Measurements from ENCODE around the gene LBHD2.

The LBHD2 gene

DNA sequence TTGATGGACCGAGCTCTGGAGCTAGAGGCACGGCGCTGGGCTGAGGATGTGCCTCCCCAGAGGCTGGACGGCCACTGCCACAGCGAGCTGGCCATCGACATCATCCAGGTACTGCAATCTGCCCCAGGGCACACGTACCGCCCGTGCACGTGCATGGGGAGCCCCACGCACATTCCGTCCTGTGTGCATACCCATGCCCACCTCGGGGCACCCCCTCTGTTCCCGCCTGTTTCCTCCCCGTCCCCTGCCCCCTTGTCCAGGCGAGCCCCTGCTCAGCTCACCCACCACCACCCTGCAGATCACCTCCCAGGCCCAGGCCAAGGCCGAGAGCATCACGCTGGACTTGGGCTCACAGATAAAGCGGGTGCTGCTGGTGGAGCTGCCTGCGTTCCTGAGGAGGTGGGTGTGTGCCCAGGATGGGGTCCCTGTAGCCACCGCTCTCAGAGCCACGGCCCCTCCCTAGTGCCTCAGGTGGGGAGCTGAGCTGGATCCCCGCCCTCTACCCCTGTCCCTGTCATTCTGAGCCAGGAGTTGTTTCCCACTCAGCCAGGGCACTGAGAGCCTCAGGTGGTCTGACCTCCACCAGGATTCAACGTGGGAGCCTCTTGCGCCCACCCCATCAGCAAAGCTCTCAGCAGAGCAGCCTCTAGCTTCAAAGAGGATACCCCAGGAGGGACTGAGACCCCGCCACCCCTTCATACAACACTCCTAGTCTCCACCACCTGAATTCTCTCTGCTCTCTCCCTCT is 46.2 kb downstream of the LBHD2 start:
- DNase-seq (ENCODE audit: low read depth in 2 of 2, low spot score in 1 of 2): no peak

DNA sequence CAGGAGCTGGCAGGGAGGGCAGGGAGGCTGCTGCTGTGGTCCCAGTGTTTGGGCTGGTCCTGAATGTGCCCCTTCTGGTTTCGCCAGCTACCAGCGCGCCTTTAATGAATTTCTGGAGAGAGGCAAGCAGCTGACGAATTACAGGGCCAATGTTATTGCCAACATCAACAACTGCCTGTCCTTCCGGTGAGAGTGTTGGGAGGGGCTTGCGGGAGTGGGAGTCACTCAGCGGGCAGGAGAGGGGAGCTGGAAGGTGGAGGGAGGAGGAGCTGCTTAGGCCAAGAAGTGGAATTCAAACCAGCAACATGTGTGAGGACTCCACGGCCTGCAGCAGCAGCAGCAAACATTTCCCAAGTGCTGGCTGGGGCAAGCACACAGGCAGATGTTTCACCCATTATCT is 47.0 kb downstream of the LBHD2 start:
- no peak for DNase-seq (ENCODE audit: low read depth in 2 of 2, low spot score in 1 of 2)

DNA sequence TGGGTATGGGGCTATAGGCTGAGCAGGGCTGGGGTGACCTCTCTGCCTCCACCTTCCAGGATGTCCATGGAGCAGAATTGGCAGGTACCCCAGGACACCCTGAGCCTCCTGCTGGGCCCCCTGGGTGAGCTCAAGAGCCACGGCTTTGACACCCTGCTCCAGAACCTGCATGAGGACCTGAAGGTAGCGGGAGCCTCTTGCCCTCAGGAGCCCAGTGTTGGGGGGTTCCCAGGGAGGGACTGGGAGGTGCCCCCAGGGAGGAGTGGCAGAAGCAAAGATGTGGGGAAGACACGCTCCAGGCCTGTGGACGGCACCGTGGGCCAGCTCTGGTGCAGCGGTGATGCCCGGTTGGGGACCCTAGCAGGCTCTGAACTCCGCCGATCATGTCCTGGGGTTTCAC is 47.6 kb downstream of the LBHD2 start:
- DNase-seq (ENCODE audit: low read depth in 2 of 2, low spot score in 1 of 2): no peak

DNA sequence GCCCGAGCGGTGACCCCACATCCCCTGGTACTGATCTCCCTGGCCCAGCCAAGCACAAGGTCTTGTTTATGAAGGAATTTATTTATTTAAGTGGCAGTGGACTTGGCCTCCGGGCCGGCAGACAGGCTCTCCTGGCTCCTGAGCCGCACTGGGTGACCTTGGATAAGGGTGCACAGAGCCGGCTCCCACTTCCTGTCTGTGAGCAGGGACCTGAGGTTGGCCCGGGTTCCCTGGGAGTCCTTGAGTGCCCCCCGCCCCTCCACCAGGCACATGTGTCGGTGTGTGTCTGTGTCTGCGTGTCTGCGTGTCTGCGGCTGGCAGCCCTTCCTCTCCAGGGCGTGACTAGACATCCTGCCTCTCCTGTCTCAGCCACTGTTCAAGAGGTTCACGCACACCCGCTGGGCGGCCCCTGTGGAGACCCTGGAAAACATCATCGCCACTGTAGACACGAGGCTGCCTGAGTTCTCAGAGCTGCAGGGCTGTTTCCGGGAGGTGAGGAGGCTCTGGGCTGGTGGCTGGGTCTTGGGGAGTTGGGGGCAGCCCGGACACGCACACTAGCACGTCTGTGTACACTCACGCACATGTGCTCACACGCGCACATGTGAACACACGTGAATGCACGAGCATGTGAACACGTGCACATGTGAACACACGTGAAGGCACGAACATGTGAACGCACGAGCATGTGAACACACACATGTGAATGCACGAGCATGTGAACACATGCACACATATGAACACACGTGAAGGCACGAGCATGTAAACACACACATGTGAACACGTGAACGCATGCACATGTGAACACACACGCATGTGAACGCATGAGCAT is 48.6 kb downstream of the LBHD2 start:
- no peak for DNase-seq (ENCODE audit: low read depth in 2 of 2, low spot score in 1 of 2)

DNA sequence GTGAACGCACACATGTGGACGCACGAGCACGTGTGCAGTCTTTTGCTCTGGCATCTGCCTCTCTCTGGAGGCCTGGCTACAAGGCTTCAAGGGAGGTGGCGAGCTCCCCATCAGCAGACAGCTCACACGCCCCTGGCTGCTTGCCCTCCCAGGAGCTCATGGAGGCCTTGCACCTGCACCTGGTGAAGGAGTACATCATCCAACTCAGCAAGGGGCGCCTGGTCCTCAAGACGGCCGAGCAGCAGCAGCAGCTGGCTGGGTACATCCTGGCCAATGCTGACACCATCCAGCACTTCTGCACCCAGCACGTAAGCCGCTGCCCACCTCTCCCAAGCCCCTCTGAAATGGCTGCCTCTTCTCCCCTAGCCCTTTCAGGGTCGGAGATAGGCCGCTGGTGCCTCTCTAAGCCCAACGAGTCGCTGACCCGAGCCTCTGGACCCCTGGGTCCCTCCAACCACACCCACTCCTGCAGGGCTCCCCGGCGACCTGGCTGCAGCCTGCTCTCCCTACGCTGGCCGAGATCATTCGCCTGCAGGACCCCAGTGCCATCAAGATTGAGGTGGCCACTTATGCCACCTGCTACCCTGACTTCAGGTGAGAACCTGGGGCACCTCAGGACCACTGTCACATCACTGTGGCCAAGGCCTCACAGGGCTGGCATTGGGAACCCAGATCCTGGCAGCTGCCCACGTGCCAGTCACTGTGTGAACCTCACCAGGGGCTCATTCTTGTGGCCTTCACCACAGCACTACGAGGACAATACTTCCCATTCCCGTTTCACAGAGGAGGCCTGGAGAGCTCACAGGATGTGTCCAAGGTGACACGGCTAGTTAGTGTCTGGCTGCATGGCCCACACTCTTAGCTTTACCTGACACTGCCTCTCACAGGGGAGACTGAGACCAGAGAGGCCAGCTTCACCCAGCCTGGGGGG is 49.5 kb downstream of the LBHD2 start:
- DNase-seq (ENCODE audit: low read depth in 2 of 2, low spot score in 1 of 2): no peak

DNA sequence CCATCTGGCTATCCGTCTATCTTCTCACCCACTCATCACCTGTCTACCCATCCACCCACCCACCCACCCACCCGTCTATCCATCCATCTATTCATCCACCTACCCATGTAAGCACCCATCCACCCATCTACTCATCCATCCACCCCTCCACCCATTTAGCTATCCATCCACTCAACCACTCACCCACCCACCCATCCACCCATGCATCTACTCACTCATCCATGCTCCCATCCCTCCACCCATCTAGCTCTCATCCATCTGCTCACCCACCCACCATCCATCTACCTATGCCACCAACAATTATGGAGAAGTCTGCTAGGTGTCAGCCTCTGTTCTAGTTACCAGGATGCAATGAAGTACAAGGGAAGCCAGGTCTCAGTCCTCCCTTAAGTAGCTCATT is 50.4 kb downstream of the LBHD2 start:
- DNase-seq (ENCODE audit: low read depth in 2 of 2, low spot score in 1 of 2): no peak

DNA sequence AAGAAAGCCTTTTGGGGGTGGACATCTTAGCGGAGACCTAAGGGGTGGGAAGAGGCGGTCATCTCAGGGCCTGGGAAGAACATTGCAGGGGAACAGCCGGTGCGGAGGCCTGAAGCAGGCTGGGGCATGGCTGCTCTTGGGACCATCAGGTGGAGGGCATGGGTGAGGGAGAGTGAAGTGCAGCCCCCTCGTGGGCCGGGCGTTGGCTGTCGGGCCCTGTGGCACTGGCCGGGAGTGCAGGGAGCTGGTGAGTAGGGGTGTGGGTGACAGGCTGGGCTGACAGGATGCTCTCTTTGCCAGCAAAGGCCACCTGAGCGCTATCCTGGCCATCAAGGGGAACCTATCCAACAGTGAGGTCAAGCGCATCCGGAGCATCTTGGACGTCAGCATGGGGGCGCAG is 50.9 kb downstream of the LBHD2 start:
- DNase-seq (ENCODE audit: low read depth in 2 of 2, low spot score in 1 of 2): no peak

DNA sequence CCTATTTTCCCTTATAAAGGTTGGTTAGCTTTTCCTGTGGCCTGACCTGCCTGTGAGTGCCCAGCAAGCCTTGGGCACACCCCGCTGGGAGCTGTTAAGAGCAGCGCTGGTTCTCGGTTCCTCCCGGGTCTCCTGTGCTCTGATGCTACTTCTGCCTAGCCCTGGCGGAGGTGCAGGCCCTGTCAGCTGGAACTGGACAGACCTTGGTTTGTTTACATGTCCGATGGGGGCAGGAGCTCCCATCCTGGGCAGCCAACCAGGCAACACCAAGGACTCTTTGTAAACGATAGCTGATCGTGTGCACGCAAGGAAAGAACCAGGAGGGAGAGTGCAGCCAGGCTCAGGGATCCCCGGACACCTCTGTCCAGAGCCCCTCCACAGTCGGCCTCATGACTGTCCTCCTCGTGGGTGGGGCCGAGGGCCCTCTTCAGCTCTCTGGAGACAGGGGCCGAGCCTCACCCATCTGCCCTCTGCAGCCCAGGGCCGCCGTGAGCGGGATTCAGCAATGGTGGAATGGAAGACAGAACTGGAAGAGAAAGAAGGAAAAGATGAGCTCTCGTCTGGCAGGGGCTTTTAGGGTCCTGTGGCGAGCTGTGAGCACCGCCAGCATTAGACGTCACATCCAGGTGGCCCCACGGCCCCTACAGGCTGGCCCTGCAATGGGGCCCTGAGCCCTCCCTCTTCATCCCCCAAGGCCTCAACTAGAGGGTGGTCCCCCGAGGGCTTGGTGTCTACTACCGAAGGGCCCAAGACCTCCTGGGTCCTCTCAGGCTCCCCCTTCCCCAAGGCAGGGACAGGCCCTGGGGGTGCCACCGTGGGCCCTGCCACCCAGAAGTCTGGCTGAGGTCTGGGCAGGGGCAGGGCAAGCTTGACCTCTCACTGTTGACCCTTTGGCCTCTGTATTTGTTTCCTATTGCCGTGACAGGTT is 51.6 kb downstream of the LBHD2 start:
- DNase-seq (ENCODE audit: low read depth in 2 of 2, low spot score in 1 of 2): no peak

DNA sequence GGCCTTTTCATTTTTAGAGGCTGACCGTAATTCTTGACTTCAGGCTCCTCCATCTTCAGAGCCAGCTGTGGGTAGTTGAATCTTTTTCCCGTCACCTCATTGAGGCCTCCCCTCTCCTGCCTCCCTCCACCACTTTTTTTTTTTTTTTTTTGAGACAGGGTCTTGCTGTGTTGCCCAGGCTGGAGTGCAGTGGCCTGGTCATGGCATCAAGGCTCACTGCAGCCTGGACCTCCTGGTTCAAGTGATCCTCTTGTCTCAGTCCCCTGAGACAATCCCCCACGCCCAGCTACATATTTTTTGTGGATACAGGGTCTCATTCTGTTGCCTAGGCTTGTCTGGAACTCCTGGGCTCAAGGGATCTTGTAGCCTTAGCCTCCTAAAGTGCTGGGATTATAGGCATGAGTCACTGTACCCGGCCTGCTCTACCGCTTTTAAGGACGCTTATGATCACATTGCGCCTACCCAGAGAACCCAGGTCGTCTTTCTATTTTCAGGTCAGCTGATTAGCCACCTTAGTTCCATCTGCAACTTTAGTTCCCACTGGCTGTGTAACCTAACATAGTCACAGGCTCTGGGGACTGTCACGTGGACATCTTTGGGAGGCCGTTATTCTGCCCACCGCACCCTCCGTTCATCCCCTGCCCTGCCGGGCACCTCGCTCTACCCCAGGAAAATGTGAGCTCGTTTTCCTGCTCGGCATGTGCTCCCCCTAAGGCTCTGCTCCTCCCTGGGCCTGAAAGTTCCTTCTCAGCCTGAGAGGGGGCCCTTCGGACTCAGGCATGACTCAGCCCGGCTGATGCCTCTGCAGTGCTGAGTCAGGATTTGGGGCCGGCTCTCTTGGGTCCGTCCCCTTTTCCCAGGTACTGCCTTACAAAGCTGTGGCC is 52.6 kb downstream of the LBHD2 start:
- no peak for DNase-seq (ENCODE audit: low read depth in 2 of 2, low spot score in 1 of 2)

DNA sequence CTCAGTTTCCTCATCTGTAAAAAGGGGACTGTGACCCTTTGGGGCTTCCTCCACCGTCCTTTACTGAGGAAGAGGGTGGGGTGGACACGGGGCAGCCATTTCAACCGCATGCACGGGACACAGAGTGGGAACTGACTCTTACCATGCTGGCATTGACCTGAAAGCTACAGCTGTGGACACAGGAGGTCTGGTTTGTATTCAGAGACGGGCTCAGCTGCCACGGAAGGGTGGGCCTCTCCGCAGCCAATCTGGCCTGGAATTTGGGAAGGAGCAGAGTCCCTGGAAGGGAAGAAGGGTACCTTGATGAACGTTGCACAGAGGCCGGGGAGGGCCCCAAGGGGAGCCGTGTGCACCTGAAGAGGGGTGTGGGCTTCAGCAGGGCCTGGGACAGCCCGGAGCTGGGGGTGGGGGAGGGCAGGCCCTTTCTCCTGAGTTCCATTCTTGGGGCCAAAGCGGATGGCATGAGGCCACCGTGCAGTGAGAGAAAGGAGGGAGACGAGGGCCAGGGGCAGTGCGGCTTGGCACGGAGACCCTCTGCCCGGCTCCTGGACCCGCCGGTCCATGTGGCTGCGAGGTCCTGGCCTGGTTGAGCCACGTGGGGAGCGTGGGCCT is 53.8 kb downstream of the LBHD2 start:
- DNase-seq (ENCODE audit: low read depth in 2 of 2, low spot score in 1 of 2): no peak

DNA sequence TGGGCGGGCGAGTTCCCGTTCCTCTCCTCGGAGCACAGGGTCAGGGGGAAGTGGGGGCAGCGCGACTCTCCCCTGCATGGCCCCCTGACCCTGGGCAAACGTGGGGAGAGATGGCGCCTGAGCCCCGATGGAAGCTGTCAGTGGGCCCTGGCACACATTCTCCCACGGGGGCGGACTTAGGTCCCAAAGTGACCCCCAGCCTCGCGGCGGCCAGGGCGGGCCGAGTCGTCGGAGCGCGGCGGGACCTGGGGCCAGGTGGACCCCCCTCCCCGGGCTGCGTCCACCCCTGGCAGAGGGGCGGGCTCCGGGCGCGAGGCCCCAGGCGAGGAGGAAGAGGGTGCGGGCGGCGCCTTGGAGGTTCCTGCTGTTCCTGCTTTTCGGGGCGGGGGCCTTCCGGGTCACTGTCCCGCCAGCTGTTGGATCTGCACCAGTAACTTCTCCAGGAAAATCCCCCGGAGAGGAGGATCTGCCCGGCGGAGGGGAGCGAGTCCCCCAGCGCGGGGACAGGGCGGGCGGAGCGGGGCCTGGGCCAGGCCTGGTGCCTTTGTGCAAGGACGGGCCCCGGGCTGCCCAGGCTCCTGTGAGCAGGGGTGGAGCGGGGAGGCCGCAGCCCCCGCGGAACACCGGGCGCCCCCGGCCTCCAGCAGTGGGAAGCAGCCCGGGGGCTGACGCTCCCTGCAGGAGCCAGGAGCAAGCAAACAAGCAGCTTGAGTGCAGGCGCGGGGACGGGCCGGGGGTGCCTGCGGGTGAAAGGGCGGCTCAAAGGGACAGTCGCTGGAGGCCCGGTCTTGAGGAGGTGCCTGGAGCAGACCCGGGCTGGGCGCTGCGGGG is 54.5 kb downstream of the LBHD2 start:
- no peak for DNase-seq (ENCODE audit: low read depth in 2 of 2, low spot score in 1 of 2)

DNA sequence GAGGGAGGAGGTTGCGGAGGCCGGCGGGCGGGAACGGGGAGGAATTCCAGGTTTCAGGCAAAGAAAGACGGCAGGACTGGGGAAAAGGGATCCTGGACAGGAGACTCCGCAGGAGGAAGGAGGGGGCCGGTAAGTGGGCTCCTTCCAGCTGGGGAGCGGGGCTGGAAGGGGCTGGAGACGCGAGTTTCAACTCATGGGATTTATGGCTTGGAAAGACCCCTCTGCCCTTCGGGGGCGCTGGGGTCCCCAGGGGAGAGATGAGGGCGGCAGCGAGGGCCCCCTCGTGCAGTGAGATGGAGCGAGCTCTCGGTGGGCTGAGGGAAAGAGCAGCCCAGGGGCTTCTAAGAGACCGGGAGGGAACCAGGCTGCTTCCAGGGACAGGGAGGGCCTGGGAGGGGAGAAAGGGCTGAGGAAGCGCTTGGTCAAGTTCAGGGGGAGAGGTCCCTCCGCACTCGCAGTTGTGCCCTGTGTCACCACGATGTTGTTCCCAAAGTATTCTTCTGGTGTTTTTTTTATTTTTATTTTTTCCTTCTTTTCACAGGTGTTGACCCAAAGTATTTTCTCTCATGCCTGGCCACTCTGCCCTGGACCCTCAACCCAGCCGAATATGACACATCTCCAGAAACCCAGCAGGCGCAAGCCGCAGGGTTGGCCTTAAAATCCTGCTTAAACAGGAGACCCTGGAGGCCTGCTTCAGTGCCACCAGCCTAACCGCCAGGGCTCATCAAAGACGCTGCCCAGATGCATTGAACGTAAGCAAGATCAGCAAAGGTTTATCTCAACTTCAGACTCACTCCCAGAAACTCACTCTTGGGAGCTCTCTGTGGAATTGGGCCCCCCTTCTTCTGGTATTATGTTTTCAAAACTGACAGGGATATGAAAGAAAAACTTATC is 55.4 kb downstream of the LBHD2 start:
- no peak for DNase-seq (ENCODE audit: low read depth in 2 of 2, low spot score in 1 of 2)
